K562 (cell line): ENCODE measurements around the gene FOXD2.

Source experiments
- ARID3B ChIP-seq: fragments of 250-450 bp; sonication (Bioruptor Pico); IDR thresholded peaks from 2 replicates; pipeline ENCODE4 v1.4.0; 2020; ENCODE audit warnings: borderline replicate concordance
- EP300 ChIP-seq: IDR thresholded peaks from 2 replicates; pipeline ENCODE4 v1.6.1; 2012; ENCODE audit warnings: low read length, improper control_type of control experiment
- KLF10 ChIP-seq: fragments of 250-450 bp; sonication (Bioruptor Pico); IDR thresholded peaks from 2 replicates; pipeline ENCODE4 v1.6.1; 2021; ENCODE audit warnings: matching md5 sums
- MAX ChIP-seq: sonication (generic); formaldehyde crosslinking; IDR thresholded peaks from 2 replicates; pipeline ENCODE4 v1.9.0; 2022; ENCODE audit warnings: mild to moderate bottlenecking, missing genetic modification reagents
- NR2C2 ChIP-seq, 2 experiments: fragments of 200-800 bp in 1 of 2; sonication (Bioruptor generic) in 1 of 2; sonication (generic) in 1 of 2; formaldehyde crosslinking in 1 of 2; IDR thresholded peaks; 2 replicates each; pipeline versions ENCODE4 v1.6.1 to v1.8.0; 2016 to 2022; ENCODE audit warnings: mild to moderate bottlenecking in 1 of 2, missing compliant biosample characterization in 1 of 2, missing genetic modification characterization in 1 of 2, missing genetic modification reagents in 1 of 2
- RBM17 ChIP-seq: fragments of 200-400 bp; formaldehyde crosslinking; IDR thresholded peaks from 2 replicates; pipeline ENCODE4 v1.6.1; 2017; ENCODE audit warnings: low read depth, mild to moderate bottlenecking, low read length, borderline replicate concordance
- RNF219 ChIP-seq: fragments of 250-450 bp; sonication (Bioruptor Pico); IDR thresholded peaks from 2 replicates; pipeline ENCODE4 v1.5.0; 2022; ENCODE audit warnings: mild to moderate bottlenecking
- SNRNP70 ChIP-seq: fragments of 200-400 bp; formaldehyde crosslinking; optimal IDR thresholded peaks from 2 replicates; pipeline ENCODE3; 2017; ENCODE audit warnings: low read depth, low read length
- SOX6 ChIP-seq: fragments of 450-650 bp; IDR thresholded peaks from 2 replicates; pipeline ENCODE4 v1.6.1; 2014; ENCODE audit warnings: mild to moderate bottlenecking

- TF ChIP-seq ARID3B (CRISPR knock-in tag) (no peak), KLF10 (CRISPR knock-in tag) (no peak), SNRNP70 (no peak), MAX (CRISPR knock-in tag) (no peak), NR2C2 (CRISPR knock-in tag; IDR thresholded peaks at IDR 0.05) (no peak), NR2C2 (tag; IDR thresholded peaks at IDR 0.05) (no peak), RBM17 (no peak), EP300 (no peak), SOX6 (no peak), RNF219 (no peak)
These were observed 38.6 kb upstream of the FOXD2 start for GRCh38 chr1:47399138-47399845.
